ENCODE measurements around the gene FOXO6. TPM values are rescaled to one million over a fixed set of nuclear protein-coding genes. Genes with fewer than 3 reads are reported as not detected.

Gene FOXO6
- polyA plus RNA-seq, 1 of the 3 experiments (the other 2 are of a cell fraction) = 0.35 TPM

DNA sequence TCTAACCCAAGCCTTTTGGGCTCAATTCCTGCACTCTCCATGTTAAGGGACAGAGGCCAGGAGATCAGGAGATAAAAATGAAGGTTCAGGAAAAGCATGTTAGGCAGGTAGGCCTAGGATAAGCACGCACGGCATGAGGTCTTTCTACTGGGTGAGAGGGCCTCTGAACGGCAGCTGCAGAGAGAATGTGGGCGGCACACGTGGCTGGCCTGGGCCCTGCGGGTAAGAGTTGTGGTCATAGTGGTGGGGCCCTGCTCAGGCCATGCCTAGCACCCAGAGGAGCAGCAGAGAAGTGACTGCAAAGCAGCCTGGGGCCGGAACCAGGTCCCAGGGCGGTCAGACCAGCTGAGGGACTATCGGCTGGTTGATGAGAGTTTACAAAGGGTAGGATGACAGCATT lies 7.5 kb upstream of the FOXO6 start (continued):
- TF ChIP-seq, protein P1, sequence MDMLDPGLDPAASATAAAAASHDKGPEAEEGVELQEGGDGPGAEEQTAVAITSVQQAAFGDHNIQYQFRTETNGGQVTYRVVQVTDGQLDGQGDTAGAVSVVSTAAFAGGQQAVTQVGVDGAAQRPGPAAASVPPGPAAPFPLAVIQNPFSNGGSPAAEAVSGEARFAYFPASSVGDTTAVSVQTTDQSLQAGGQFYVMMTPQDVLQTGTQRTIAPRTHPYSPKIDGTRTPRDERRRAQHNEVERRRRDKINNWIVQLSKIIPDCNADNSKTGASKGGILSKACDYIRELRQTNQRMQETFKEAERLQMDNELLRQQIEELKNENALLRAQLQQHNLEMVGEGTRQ (IDR thresholded peaks at IDR 0.05; ENCODE audit: borderline replicate concordance, low read depth, low read length) = no peak

DNA sequence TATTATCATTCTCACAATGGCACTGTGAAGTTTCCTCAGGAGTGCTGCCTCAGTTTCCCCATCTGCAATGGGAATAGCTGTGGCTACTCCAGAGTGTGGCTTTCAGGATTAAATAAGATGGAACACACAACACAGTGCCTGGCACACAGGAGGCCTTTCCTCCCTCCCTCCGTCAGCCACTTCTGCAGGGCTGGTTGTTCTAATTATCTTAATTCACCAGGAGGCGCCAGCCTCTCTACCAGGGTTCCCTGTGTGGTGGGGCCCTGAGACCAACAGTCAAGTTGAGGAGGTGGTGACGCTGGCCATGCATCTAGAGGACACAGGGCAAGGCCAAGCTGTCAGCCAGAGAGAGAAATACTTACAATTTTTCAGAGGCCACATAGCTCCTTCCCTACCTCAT lies 6.3 kb upstream of the FOXO6 start:
- no peak for DNase-seq
- Histone ChIP-seq H3K9me2 (no peaks in the 10 kb centered on the region), H3F3A (replicated peaks; ENCODE audit: insufficient read depth) (no peaks in the 10 kb centered on the region), H3K79me2 (ENCODE audit: insufficient read depth) (no peaks in the 10 kb centered on the region), H2AFZ (ENCODE audit: low read depth) (no peak overlapping the region), H3K27ac (ENCODE audit: low read depth in 2 of 2, low read length in 1 of 2) (no peak overlapping the region), H3K9ac (no peak overlapping the region), H3K4me3 (ENCODE audit: low read depth in 2 of 2, low read length in 1 of 2) (no peak overlapping the region), H4K20me1 (ENCODE audit: insufficient read depth) (no peaks in the 10 kb centered on the region), H3K27me3 (ENCODE audit: insufficient read depth) (no peaks in the 10 kb centered on the region), H3K4me2 (no peak overlapping the region), H3K9me3 (no peaks in the 10 kb centered on the region), H3K4me1 (ENCODE audit: control insufficient read depth in 1 of 2, insufficient read depth in 2 of 2, low read depth in 1 of 2, low read length in 1 of 2) (peaks cover 16 to 19% of the 10 kb centered on the region in 2 experiments; a peak in 3 of 4 replicates), H3K36me3 (replicated peaks in 1 of 2; ENCODE audit: control insufficient read depth in 1 of 2, insufficient read depth in 2 of 2, low read length in 1 of 2) (no peaks in the 10 kb centered on the region)
- 100% methylated on average over 1 of the region's 3 CpGs for WGBS (ENCODE audit: low lambda C conversion rate)
- TF ChIP-seq CHD2 (IDR thresholded peaks at IDR 0.05; ENCODE audit: low read length, partially characterized antibody) (no peak), RCOR1 (IDR thresholded peaks at IDR 0.05; ENCODE audit: low read length) (no peak), ELF1 (IDR thresholded peaks at IDR 0.05) (no peak), EP300 (IDR thresholded peaks at IDR 0.05; ENCODE audit: borderline replicate concordance in 1 of 2, low read depth in 1 of 2, low read length in 1 of 2) (no peak), POLR2AphosphoS5 (IDR thresholded peaks at IDR 0.05; ENCODE audit: low read depth, low read length) (no peak), TCF12 (IDR thresholded peaks at IDR 0.05) (no peak)
- ChIA-PET CTCF (interaction anchor here (0.7 to 9.1 kb wide), 3 partner anchors 32 to 72 kb away, joined by 5 to 55 read pairs (median 5); no protein-coding TSS in a partner anchor), POLR2A (no interaction called here)

DNA sequence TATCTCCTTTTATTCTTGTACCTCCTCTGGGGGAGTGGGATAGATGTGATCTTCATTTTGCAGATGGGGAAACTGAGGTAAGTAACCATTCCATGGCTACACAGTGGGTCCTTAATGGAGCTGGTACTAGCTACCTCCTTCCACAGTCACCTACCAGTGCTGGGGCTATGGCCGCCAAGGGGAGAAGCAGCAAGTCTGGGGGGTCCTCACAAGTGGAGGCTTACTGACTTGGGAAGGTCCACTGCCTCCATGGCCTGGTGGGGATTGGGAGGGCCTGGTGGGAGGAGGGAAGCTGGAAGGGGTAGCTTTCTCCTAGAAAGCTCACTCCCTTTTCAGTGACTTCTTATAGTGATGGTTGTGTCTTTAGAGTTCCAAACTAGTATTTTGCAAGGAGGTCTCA lies 5.9 kb upstream of the FOXO6 start:
- Histone ChIP-seq H3K4me2 (no peak overlapping the region), H3K27ac (ENCODE audit: low read depth in 2 of 2, low read length in 1 of 2) (no peak overlapping the region), H3K9ac (no peak overlapping the region), H3K27me3 (ENCODE audit: insufficient read depth) (no peaks in the 10 kb centered on the region), H2AFZ (ENCODE audit: low read depth) (no peak overlapping the region), H3K36me3 (replicated peaks in 1 of 2; ENCODE audit: control insufficient read depth in 1 of 2, insufficient read depth in 2 of 2, low read length in 1 of 2) (no peaks in the 10 kb centered on the region), H3K9me3 (no peaks in the 10 kb centered on the region), H3K4me1 (ENCODE audit: control insufficient read depth in 1 of 2, insufficient read depth in 2 of 2, low read depth in 1 of 2, low read length in 1 of 2) (peaks cover 19% of the 10 kb centered on the region in 2 experiments; a peak in 3 of 4 replicates), H3K4me3 (ENCODE audit: low read depth in 2 of 2, low read length in 1 of 2) (no peak overlapping the region), H4K20me1 (ENCODE audit: insufficient read depth) (no peaks in the 10 kb centered on the region), H3F3A (replicated peaks; ENCODE audit: insufficient read depth) (no peaks in the 10 kb centered on the region), H3K9me2 (no peaks in the 10 kb centered on the region), H3K79me2 (ENCODE audit: insufficient read depth) (no peaks in the 10 kb centered on the region)
- no peak for TF ChIP-seq TCF12 (IDR thresholded peaks at IDR 0.05)
- TF ChIP-seq RAD21 (IDR thresholded peaks at IDR 0.05; ENCODE audit: low read length) = no peak
- no peak for TF ChIP-seq NRF1 (IDR thresholded peaks at IDR 0.05; ENCODE audit: low read depth, low read length)
- no peak for TF ChIP-seq POLR2AphosphoS5 (IDR thresholded peaks at IDR 0.05; ENCODE audit: low read depth, low read length)
- no peak for TF ChIP-seq EP300 (IDR thresholded peaks at IDR 0.05; ENCODE audit: borderline replicate concordance in 1 of 2, low read depth in 1 of 2, low read length in 1 of 2)
- TF ChIP-seq, protein P2, sequence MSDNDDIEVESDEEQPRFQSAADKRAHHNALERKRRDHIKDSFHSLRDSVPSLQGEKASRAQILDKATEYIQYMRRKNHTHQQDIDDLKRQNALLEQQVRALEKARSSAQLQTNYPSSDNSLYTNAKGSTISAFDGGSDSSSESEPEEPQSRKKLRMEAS (IDR thresholded peaks at IDR 0.05; ENCODE audit: low read depth) = no peak
- TF ChIP-seq CHD2 (IDR thresholded peaks at IDR 0.05; ENCODE audit: low read length, partially characterized antibody) = no peak
- TF ChIP-seq EZH2phosphoT487 (IDR thresholded peaks at IDR 0.05; ENCODE audit: borderline replicate concordance, low read depth) = no peak
- no peak for TF ChIP-seq ELF1 (IDR thresholded peaks at IDR 0.05)
- no peak for TF ChIP-seq JUND (IDR thresholded peaks at IDR 0.05)
- no peak for TF ChIP-seq SIN3A (IDR thresholded peaks at IDR 0.05; ENCODE audit: borderline replicate concordance, low read depth, low read length)
- no peak for TF ChIP-seq MEF2A (IDR thresholded peaks at IDR 0.05; ENCODE audit: borderline replicate concordance, low read depth)
- TF ChIP-seq TEAD4 (IDR thresholded peaks at IDR 0.05; ENCODE audit: borderline replicate concordance, insufficient read depth) = no peak
- no peak for TF ChIP-seq TAF1 (IDR thresholded peaks at IDR 0.05; ENCODE audit: borderline replicate concordance, low read depth, low read length)
- TF ChIP-seq, protein P3, sequence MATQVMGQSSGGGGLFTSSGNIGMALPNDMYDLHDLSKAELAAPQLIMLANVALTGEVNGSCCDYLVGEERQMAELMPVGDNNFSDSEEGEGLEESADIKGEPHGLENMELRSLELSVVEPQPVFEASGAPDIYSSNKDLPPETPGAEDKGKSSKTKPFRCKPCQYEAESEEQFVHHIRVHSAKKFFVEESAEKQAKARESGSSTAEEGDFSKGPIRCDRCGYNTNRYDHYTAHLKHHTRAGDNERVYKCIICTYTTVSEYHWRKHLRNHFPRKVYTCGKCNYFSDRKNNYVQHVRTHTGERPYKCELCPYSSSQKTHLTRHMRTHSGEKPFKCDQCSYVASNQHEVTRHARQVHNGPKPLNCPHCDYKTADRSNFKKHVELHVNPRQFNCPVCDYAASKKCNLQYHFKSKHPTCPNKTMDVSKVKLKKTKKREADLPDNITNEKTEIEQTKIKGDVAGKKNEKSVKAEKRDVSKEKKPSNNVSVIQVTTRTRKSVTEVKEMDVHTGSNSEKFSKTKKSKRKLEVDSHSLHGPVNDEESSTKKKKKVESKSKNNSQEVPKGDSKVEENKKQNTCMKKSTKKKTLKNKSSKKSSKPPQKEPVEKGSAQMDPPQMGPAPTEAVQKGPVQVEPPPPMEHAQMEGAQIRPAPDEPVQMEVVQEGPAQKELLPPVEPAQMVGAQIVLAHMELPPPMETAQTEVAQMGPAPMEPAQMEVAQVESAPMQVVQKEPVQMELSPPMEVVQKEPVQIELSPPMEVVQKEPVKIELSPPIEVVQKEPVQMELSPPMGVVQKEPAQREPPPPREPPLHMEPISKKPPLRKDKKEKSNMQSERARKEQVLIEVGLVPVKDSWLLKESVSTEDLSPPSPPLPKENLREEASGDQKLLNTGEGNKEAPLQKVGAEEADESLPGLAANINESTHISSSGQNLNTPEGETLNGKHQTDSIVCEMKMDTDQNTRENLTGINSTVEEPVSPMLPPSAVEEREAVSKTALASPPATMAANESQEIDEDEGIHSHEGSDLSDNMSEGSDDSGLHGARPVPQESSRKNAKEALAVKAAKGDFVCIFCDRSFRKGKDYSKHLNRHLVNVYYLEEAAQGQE (IDR thresholded peaks at IDR 0.05; ENCODE audit: low read depth, low read length) = no peak
- TF ChIP-seq, protein P4, sequence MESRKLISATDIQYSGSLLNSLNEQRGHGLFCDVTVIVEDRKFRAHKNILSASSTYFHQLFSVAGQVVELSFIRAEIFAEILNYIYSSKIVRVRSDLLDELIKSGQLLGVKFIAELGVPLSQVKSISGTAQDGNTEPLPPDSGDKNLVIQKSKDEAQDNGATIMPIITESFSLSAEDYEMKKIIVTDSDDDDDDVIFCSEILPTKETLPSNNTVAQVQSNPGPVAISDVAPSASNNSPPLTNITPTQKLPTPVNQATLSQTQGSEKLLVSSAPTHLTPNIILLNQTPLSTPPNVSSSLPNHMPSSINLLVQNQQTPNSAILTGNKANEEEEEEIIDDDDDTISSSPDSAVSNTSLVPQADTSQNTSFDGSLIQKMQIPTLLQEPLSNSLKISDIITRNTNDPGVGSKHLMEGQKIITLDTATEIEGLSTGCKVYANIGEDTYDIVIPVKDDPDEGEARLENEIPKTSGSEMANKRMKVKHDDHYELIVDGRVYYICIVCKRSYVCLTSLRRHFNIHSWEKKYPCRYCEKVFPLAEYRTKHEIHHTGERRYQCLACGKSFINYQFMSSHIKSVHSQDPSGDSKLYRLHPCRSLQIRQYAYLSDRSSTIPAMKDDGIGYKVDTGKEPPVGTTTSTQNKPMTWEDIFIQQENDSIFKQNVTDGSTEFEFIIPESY (IDR thresholded peaks at IDR 0.05; ENCODE audit: borderline replicate concordance, low read depth) = no peak
- TF ChIP-seq FOXM1 (IDR thresholded peaks at IDR 0.05; ENCODE audit: low read depth) = no peak
- no peak for TF ChIP-seq NFIC (IDR thresholded peaks at IDR 0.05; ENCODE audit: borderline replicate concordance)
- WGBS (ENCODE audit: low lambda C conversion rate) = 83% methylated on average over 1 of the region's 1 CpG
- ChIA-PET CTCF (interaction anchor here (0.7 to 9.1 kb wide), 5 partner anchors 22 to 72 kb away, joined by 3 to 55 read pairs (median 5); no protein-coding TSS in a partner anchor), POLR2A (no interaction called here)
- no peak for DNase-seq
